Fibroblast of upper back skin (primary cell): ENCODE results near the gene OR2S2.
"Not testable (repeated sequence)": the region's sequence is repeated elsewhere in the genome, so short reads cannot be mapped to it uniquely, and the experiment has no call there.

Experiments
- DNase-seq: peaks from one replicate; pipeline ENCODE4 v3.0.0-alpha.2; 2013

The OR2S2 gene, protein sequence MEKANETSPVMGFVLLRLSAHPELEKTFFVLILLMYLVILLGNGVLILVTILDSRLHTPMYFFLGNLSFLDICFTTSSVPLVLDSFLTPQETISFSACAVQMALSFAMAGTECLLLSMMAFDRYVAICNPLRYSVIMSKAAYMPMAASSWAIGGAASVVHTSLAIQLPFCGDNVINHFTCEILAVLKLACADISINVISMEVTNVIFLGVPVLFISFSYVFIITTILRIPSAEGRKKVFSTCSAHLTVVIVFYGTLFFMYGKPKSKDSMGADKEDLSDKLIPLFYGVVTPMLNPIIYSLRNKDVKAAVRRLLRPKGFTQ

DNA sequence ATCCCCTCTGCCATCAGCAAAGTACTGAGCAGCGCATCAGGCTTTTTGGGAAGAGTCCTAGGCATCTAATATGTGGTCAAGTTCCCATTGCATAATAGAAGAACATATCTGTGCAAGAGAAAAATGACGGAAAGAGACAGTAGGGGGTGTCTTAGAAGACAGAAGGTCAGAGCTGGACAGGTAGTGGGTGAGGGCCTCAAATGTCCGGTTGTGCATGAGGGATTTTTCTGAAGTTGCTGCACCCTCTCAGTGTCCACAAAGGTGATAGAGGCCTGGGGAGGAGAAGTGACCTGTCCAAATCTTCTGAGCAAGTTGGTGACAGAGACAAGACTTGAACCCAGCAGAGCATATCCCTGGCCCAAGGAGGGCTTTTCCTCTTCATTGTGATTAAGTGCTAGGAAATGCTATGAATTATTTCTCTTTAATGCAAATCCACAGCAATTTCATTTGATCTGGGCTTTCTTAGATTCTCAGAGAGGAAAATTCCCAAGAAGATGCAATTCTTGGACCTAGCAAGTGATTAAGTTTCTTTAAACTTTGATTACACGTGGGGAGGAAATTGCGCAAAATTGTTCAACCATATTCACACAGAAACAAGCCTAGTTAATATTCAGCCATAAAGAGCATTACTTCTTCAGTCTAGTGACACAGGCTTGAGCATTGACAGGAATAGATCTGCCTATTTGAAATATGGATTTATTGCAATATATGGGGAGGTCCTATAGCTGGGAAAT, at the start of gene OR2S2:
OR2S2 (minus strand) TSS at position 51 of the 734 bp plus-strand sequence. CDS start 56 bp downstream, outside the sequence.
- no peak for DNase-seq

- DNase-seq = no peak
These were observed 49.4 kb upstream of the OR2S2 start for GRCh38 chr9:36007316-36007708.

DNA sequence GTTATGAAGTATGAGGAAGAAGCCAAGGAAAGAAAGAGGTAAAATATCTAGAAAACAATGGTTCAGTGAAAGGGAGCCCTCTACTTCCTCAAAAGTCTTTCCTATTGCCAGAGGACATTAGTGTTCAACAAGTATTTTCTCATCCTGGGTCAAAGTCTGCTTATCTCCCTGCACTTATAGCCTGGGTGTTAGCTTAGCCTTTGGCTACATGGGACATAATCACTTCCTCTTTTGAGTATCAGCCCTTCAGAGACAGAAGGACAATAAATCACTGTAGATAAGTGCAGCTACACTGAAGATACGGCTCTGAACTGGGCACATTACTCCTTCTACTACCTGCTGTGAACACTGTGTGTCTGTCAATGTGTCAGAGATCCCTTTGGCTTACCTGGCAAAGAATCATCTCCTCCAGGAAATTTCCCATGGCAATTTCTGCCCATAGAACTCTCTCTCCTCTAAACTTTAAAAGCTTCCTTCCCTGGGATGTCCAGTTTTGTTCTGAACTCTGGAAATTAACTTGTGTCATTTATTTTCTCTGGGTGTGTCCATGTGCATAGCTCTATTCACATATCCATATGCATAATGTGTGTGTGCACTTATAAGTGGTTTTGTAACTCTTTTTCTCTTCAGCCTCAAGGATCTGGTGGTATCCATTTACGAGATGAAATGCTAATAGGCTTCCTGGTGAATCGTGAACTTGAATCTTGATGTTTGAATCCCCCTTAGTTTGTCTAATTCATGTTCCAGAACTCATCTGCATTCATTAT, 48.8 kb upstream of the OR2S2 start:
- DNase-seq = no peak

DNA sequence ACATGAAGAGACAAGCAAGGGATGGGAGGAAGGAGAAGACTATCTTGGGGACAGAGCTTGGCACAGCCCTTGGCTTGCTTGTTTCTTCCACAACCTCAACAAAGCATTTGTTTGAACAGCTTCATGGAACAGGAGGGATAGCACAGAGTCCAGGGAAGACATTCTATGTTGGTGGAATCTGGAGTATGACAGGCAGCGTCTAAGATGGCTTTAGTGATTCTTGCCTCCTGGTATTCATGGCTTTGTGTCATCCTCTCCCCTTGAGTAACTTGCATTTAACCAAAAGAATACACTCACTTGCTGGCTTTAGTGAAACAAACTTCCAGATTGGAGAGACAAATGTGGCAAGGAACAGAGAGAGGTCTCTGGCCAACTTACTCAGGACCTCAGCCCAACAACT, 47.9 kb upstream of the OR2S2 start:
- no peak for DNase-seq

GRCh38 chr9:35998333-35998732, 40.4 kb upstream of the OR2S2 start:
- no peak for DNase-seq

DNA sequence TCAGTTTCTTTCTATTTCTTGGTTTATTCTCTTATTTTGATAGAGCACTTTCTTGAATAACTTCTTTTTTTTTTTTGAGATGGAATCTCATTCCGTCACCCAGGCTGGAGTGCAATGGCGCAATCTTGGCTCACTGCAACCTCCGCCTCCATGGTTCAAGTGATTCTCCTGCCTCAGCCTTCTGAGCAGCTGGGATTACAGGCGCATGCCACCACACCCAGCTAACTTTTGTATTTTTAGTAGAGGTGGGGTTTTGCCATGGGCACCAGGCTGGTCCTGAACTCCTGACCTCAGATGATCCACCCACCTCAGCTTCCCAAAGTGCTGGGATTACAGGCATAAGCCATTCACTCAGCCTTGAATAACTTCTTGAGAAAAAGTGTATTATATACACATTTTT, 39.1 kb upstream of the OR2S2 start:
- DNase-seq = not testable (repeated sequence)

GRCh38 chr9:35996358-35996970, 38.5 kb upstream of the OR2S2 start:
- DNase-seq = peak; percentile 35

- DNase-seq = no peak
These were observed 37.0 kb upstream of the OR2S2 start for GRCh38 chr9:35994959-35995358.

DNA sequence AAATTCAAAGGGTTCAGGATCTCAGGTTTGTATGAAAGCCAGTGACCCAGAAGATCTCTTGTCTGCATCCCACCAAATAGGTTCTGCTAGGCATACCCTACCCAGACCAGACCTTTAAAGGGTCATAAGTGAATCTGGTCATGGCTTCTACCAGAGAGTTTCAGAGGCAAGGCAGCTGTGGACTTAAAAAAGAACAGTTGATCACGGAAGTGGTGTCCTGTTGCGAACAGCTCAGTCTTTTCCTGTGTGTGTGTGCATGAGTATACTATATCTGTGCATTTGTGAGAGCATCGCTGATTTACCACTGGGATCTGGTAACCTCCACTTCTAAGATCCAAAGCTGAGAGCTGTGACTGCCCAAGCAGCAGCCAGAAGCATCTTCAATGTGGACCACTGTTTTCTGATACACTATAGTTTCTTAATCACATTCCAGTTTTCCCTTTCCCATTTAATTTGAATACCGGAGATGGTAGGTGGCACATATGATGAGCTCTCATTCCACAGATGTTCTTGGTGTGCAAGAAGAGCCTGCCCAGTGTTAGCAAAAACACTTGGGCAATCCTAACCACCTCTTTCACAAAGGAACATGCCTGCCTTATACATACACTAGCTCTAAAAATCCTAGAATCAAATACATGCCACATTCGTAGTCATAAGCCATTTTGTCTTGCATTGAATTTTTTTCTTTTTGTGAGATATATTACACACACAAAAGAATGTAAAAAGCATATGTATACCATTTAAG, 36.2 kb upstream of the OR2S2 start:
- peak; percentile 33 for DNase-seq

GRCh38 chr9:35993136-35993535, 35.2 kb upstream of the OR2S2 start:
- not testable (repeated sequence) for DNase-seq

GRCh38 chr9:35990155-35990554, 32.2 kb upstream of the OR2S2 start:
- no peak for DNase-seq

GRCh38 chr9:35984021-35984420, 26.1 kb upstream of the OR2S2 start:
- no peak for DNase-seq

GRCh38 chr9:35981699-35982098, 23.7 kb upstream of the OR2S2 start:
- DNase-seq = no peak

GRCh38 chr9:35980289-35981011, 22.5 kb upstream of the OR2S2 start:
- no peak for DNase-seq

- no peak for DNase-seq
These were observed 20.8 kb upstream of the OR2S2 start for GRCh38 chr9:35978792-35979191.

DNA sequence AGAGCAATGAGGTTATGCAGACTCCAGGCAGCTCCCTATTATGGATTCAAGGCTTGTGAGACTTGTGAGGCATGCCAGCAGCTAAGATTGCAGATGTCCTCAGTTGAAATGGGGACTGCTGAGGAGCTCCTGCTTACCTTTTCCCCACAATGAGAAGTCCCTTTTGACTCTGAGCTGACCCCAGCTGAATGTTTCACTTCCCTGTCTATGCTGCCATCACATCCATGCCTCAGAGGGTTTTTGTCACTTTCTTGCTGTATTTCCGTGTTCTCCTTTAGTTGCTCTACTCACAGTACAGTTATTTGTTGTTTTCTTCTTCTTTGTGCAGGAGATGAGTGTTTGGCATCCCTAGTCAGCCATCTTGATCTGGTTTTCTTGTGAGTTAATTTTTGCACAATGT, 18.8 kb upstream of the OR2S2 start:
- no peak for DNase-seq

- no peak for DNase-seq
These were observed 16.8 kb upstream of the OR2S2 start for GRCh38 chr9:35974800-35975199.

DNA sequence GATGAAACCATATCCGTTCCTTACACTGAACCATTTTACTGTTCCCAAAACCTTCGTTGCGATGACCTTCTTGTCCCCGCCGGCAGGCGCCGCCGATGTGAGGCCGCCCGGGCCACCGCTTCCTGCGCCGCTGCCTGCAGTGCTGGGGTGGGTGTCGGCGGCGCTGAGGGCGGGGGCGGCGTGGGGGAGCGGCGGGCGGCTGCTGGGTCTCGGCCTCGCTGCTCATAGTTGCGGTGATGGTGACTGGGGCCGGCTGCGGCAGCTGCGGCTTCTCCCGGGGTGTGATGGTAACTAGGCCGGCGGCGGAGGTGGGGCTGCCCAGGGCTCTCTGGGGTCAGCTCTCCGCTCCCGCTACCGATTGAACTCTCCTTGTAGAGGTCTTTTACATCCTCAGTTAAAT, 14.1 kb upstream of the OR2S2 start:
- DNase-seq = peak; percentile 24

DNA sequence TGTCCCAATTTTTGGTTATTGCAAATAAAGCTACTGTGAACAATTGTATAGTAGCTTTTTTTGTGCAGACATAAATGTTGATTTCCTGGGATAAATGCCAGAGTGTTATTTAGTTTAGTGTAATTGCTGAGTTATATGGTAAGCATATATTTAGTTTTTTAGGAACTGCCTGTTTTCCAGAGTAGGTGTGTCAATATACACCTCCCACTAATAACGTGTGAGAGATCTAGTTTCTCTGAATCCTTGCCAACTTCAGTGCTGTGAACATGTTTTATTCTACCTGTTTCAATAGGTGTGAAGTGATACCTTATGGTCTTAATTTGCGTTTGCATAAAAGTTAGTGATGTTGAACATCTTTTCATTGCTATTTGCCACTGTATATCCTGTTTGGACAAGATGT, 9.1 kb upstream of the OR2S2 start:
- DNase-seq = no peak

DNA sequence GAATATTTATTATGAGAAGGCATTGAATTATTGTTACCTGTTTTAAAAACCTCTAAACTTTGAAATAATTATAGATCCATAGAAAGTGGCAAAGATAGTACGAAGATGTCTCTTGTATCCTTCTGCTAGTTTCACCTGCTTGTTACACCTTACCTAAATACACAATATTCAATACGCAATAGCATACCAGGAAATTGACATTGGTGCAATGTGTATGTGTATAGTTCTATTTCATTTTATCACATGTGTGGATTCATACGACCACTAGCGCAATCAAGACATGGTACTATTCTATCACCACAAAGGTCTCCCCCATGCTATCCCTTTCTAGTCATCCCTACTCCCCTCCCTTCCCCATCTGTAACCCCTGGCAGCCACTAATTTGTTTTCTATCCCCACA, 8.5 kb upstream of the OR2S2 start:
- DNase-seq = no peak

GRCh38 chr9:35965011-35965410, 7.1 kb upstream of the OR2S2 start:
- DNase-seq = no peak
